COR-L47 (cell line): ENCODE data around the gene MS4A1.
A peak's percentile ranks its signal among the peaks of the same experiment; 100 is the strongest.
"Not testable (repeated sequence)": the region's sequence is repeated elsewhere in the genome, so short reads cannot be mapped to it uniquely, and the experiment has no call there.

Source experiments
- DNase-seq: peaks from one replicate; lab custom pipeline; 2025; lab: John Stamatoyannopoulos, UW

The MS4A1 gene

GRCh38 chr11:60455531-60456042 lies at the start of gene MS4A1:
MS4A1 (plus strand) TSS chr11:60455847; CDS start chr11:60462375, 6,528 bp downstream.
- no peak for DNase-seq

GRCh38 chr11:60420015-60420414 lies 35.6 kb upstream of the MS4A1 start:
- no peak for DNase-seq

- no peak for DNase-seq
Observed at GRCh38 chr11:60422609-60423008, 33.0 kb upstream of the MS4A1 start.

GRCh38 chr11:60428517-60428916 lies 27.1 kb upstream of the MS4A1 start:
- DNase-seq = no peak

- no peak for DNase-seq
Observed at GRCh38 chr11:60429272-60429671, 26.4 kb upstream of the MS4A1 start, which contains the start of gene MS4A5. MS4A5 (plus strand) TSS chr11:60429572; CDS start chr11:60429675, 103 bp downstream.

- no peak for DNase-seq
Observed at GRCh38 chr11:60431251-60431650, 24.4 kb upstream of the MS4A1 start.

GRCh38 chr11:60433401-60433800 lies 22.2 kb upstream of the MS4A1 start:
- DNase-seq = no peak

GRCh38 chr11:60447070-60447469 lies 8.6 kb upstream of the MS4A1 start:
- no peak for DNase-seq

GRCh38 chr11:60447846-60448245 lies 7.8 kb upstream of the MS4A1 start:
- DNase-seq = no peak

GRCh38 chr11:60451185-60451584 lies 4.5 kb upstream of the MS4A1 start:
- not testable (repeated sequence) for DNase-seq

- no peak for DNase-seq
Observed at GRCh38 chr11:60454212-60454611, 1.4 kb upstream of the MS4A1 start.

GRCh38 chr11:60457576-60457975 lies 1.9 kb downstream of the MS4A1 start:
- no peak for DNase-seq

- no peak for DNase-seq
Observed at GRCh38 chr11:60459345-60459744, 3.7 kb downstream of the MS4A1 start.

GRCh38 chr11:60468829-60469228 lies 13.2 kb downstream of the MS4A1 start:
- DNase-seq = no peak

GRCh38 chr11:60469723-60470122 lies 14.1 kb downstream of the MS4A1 start:
- no peak for DNase-seq

GRCh38 chr11:60477035-60477445 lies 21.4 kb downstream of the MS4A1 start:
- DNase-seq = no peak

GRCh38 chr11:60482361-60482760 lies 26.7 kb downstream of the MS4A1 start:
- no peak for DNase-seq

GRCh38 chr11:60485987-60486386 lies 30.3 kb downstream of the MS4A1 start:
- DNase-seq = peak; percentile 6

- DNase-seq = no peak
Observed at GRCh38 chr11:60492488-60493009, 36.9 kb downstream of the MS4A1 start, which contains the start of gene MS4A12. MS4A12 (plus strand) TSS chr11:60492778; CDS start chr11:60497319, 4,541 bp downstream.

- DNase-seq = no peak
Observed at GRCh38 chr11:60493454-60493853, 37.8 kb downstream of the MS4A1 start.

GRCh38 chr11:60498399-60498798 lies 42.8 kb downstream of the MS4A1 start:
- no peak for DNase-seq

- DNase-seq = no peak
Observed at GRCh38 chr11:60498853-60499252, 43.2 kb downstream of the MS4A1 start.

GRCh38 chr11:60500276-60500910 lies 44.7 kb downstream of the MS4A1 start:
- no peak for DNase-seq
